ENCODE results near the gene HS3ST4. TPM values are rescaled to one million over a fixed set of nuclear protein-coding genes. Genes with fewer than 3 reads are reported as not detected.

HS3ST4 gene
- polyA plus RNA-seq, 4 donors: 0.04 to 0.35 TPM; not detected in 2

DNA sequence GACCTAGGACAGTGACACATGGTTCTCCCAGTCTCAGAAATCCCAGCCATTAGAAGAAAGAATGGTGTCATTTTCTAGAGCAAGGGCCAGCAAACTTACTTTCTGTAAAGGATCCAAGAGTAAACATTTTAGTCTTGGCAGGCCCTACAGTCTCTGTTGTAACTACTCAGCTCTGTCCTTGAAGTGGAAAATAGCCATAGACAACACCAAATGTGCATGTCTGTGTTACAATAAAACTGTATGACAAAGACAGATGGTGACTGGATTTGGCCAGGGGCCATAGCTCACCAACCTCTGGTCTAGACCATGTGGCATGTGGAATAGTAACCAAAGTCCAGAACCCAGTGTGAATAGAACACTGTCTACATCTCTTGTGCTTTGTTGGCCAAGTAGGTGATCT lies 286.5 kb downstream of the HS3ST4 start:
- Histone ChIP-seq H3K9me3 (ENCODE audit: control insufficient read depth in 2 of 2, insufficient read depth in 1 of 2, low read depth in 1 of 2, low read length in 1 of 2) (no peaks in the 10 kb centered on the region), H3K27me3 (ENCODE audit: control insufficient read depth in 3 of 3, insufficient read depth in 3 of 3, low read length in 3 of 3) (no peaks in the 10 kb centered on the region), H3K4me3 (ENCODE audit: low read depth in 1 of 3, low read length in 3 of 3) (no peak overlapping the region), H3K4me1 (ENCODE audit: control insufficient read depth in 3 of 3, insufficient read depth in 2 of 3, low read depth in 1 of 3, low read length in 2 of 3) (no peaks in the 10 kb centered on the region), H3K27ac (ENCODE audit: low read depth in 1 of 3, low read length in 2 of 3) (no peak overlapping the region), H3K36me3 (ENCODE audit: control insufficient read depth in 3 of 3, insufficient read depth in 2 of 3, low read depth in 1 of 3, low read length in 3 of 3) (no peaks in the 10 kb centered on the region)
- DNase-seq: no peak
- FAIRE-seq: no peak

DNA sequence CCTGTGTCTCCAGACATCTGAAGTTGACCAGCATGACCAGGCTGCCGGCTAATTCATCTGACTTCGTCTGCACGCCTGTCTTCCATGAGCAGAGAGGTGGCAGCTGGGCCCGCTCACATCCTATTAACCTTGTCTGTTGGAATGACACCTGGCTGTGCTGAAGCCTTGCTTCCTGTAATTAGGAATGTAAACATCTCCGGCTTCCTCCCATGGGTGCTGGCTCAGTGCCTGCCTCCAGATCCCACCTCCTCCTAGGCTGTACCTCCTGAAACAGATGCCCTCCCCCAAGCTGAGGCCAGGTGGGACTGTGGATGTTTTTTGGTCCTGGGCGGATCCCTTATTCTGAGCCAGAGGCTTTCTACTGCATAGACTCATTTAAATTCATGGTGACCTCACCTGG lies 296.3 kb downstream of the HS3ST4 start:
- H3K4me1 ChIP-seq (ENCODE audit: control insufficient read depth in 3 of 3, insufficient read depth in 2 of 3, low read depth in 1 of 3, low read length in 2 of 3): no peaks in the 10 kb centered on the region
- no peaks in the 10 kb centered on the region for H3K9me3 ChIP-seq (ENCODE audit: control insufficient read depth in 2 of 2, insufficient read depth in 1 of 2, low read depth in 1 of 2, low read length in 1 of 2)
- FAIRE-seq (no peak), DNase-seq (no peak)
- H3K27ac ChIP-seq (ENCODE audit: low read depth in 1 of 3, low read length in 2 of 3): no peak overlapping the region
- H3K4me3 ChIP-seq (ENCODE audit: low read depth in 1 of 3, low read length in 3 of 3): no peak overlapping the region
- H3K36me3 ChIP-seq (ENCODE audit: control insufficient read depth in 3 of 3, insufficient read depth in 2 of 3, low read depth in 1 of 3, low read length in 3 of 3): no peaks in the 10 kb centered on the region
- peaks cover 0 to 2% (median 0%) of the 10 kb centered on the region in 3 donors for H3K27me3 ChIP-seq (ENCODE audit: control insufficient read depth in 3 of 3, insufficient read depth in 3 of 3, low read length in 3 of 3)
- 47 to 56% (median 55%) methylated on average over 6 of the region's 6 CpGs for WGBS, 3 donors

DNA sequence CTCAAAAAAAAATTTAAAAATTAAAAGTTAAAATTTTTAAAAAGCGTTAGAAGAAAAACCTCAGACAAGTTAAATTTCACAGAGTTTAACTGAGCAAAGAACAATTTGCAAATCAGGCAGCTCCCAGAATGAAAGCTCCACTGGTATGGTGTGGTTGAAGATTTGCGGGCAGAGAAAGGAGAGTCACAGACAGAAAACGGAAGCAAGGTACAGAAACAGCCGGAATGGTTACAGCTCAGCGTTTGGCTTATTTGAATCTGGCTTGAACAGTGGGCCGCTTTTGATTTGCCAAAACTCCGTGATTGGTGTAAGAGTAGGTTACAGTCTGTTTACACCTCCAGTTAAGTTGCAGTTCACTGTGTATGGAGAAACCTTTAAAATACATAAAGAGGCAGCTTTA lies 297.1 kb downstream of the HS3ST4 start:
- WGBS, 3 donors: 77 to 84% (median 82%) methylated on average over 7 of the region's 7 CpGs
- H3K27ac ChIP-seq (ENCODE audit: low read depth in 1 of 3, low read length in 2 of 3): no peak overlapping the region
- no peaks in the 10 kb centered on the region for H3K36me3 ChIP-seq (ENCODE audit: control insufficient read depth in 3 of 3, insufficient read depth in 2 of 3, low read depth in 1 of 3, low read length in 3 of 3)
- H3K4me3 ChIP-seq (ENCODE audit: low read depth in 1 of 3, low read length in 3 of 3): no peak overlapping the region
- H3K27me3 ChIP-seq (ENCODE audit: control insufficient read depth in 3 of 3, insufficient read depth in 3 of 3, low read length in 3 of 3): peaks cover 0 to 2% (median 0%) of the 10 kb centered on the region in 3 donors
- no peaks in the 10 kb centered on the region for H3K4me1 ChIP-seq (ENCODE audit: control insufficient read depth in 3 of 3, insufficient read depth in 2 of 3, low read depth in 1 of 3, low read length in 2 of 3)
- no peak for FAIRE-seq
- H3K9me3 ChIP-seq (ENCODE audit: control insufficient read depth in 2 of 2, insufficient read depth in 1 of 2, low read depth in 1 of 2, low read length in 1 of 2): no peaks in the 10 kb centered on the region
- DNase-seq: no peak

DNA sequence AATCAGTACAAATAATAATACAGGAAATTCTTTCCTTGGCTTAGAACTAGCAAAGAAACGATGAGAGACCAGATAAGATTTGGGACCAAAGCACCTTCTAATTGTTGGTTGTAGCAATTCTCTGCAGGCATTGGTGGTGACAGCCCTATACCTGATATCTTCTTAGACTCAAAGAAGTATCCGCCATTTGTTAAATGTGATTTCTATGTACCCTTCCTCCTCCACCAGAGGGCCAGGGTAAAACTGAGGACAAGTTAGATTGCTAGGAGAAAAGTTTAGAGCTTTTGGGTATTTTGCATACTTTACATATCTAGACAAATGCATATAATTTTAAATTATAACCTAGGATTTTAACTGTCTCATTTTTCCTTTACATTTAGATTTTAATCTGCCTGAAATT lies 304.3 kb downstream of the HS3ST4 start:
- no peak overlapping the region for H3K27ac ChIP-seq (ENCODE audit: low read depth in 1 of 3, low read length in 2 of 3)
- no peaks in the 10 kb centered on the region for H3K9me3 ChIP-seq (ENCODE audit: control insufficient read depth in 2 of 2, insufficient read depth in 1 of 2, low read depth in 1 of 2, low read length in 1 of 2)
- H3K4me1 ChIP-seq (ENCODE audit: control insufficient read depth in 3 of 3, insufficient read depth in 2 of 3, low read depth in 1 of 3, low read length in 2 of 3): no peaks in the 10 kb centered on the region
- 67 to 83% (median 74%) methylated on average over 2 of the region's 2 CpGs for WGBS, 3 donors
- FAIRE-seq (no peak), DNase-seq (no peak)
- peaks cover 0 to 2% (median 0%) of the 10 kb centered on the region in 3 donors for H3K27me3 ChIP-seq (ENCODE audit: control insufficient read depth in 3 of 3, insufficient read depth in 3 of 3, low read length in 3 of 3)
- no peak overlapping the region for H3K4me3 ChIP-seq (ENCODE audit: low read depth in 1 of 3, low read length in 3 of 3)
- H3K36me3 ChIP-seq (ENCODE audit: control insufficient read depth in 3 of 3, insufficient read depth in 2 of 3, low read depth in 1 of 3, low read length in 3 of 3): no peaks in the 10 kb centered on the region

DNA sequence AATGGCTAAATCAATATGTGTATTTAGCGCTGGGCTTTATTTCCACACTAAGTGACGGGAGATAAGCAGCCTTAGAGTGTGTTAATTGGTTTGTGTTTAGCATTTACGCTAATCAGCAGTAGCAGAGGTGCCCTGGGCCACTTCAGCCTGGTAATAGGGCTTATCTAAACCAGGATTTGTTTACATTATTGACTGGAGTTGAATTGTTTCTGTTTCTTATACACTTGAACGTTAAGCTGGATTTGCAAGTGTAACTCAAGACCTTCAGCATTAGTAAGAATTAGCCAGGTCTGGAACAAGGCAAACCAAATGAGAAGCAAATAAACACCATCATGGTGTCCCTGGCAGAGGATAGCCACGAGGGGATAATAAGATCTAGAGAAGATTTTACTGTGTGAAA lies 313.6 kb downstream of the HS3ST4 start:
- no peak for FAIRE-seq
- WGBS, 3 donors: 13 to 35% (median 29%) methylated on average over 5 of the region's 5 CpGs
- no peaks in the 10 kb centered on the region for H3K27me3 ChIP-seq (ENCODE audit: control insufficient read depth in 3 of 3, insufficient read depth in 3 of 3, low read length in 3 of 3)

DNA sequence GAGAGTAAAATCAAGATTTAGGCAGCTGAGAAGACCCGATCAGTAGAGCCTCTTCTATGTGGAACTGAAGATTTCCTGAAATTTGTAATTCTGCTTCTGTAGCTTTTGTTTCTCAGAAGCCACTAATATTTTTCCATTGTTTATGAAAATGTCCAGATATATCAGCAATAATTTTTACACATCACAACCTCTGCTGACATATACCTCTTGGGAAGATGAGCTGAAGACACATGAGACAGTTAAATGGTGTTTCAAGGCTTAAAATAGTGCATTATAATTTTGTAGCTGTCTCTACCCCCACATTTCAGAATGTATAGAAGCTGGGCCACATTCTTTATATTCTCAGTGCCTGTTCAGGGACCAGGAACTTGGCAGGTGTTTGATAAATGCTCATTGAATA lies 320.6 kb downstream of the HS3ST4 start:
- H3K4me3 ChIP-seq (ENCODE audit: low read depth in 1 of 3, low read length in 3 of 3): no peak overlapping the region
- FAIRE-seq (no peak), DNase-seq (no peak)
- H3K36me3 ChIP-seq (ENCODE audit: control insufficient read depth in 3 of 3, insufficient read depth in 2 of 3, low read depth in 1 of 3, low read length in 3 of 3): no peaks in the 10 kb centered on the region
- H3K4me1 ChIP-seq (ENCODE audit: control insufficient read depth in 3 of 3, insufficient read depth in 2 of 3, low read depth in 1 of 3, low read length in 2 of 3): no peaks in the 10 kb centered on the region
- H3K9me3 ChIP-seq (ENCODE audit: control insufficient read depth in 2 of 2, insufficient read depth in 1 of 2, low read depth in 1 of 2, low read length in 1 of 2): no peaks in the 10 kb centered on the region
- WGBS, 3 donors: 76 to 82% (median 81%) methylated on average over 1 of the region's 1 CpG
- no peak overlapping the region for H3K27ac ChIP-seq (ENCODE audit: low read depth in 1 of 3, low read length in 2 of 3)
- no peaks in the 10 kb centered on the region for H3K27me3 ChIP-seq (ENCODE audit: control insufficient read depth in 3 of 3, insufficient read depth in 3 of 3, low read length in 3 of 3)

More for the DNA sequence above, 313.6 kb downstream of the HS3ST4 start:
- DNase-seq: no peak
- H3K4me3 ChIP-seq (ENCODE audit: low read depth in 1 of 3, low read length in 3 of 3): no peak overlapping the region
- no peak overlapping the region for H3K27ac ChIP-seq (ENCODE audit: low read depth in 1 of 3, low read length in 2 of 3)
- H3K4me1 ChIP-seq (ENCODE audit: control insufficient read depth in 3 of 3, insufficient read depth in 2 of 3, low read depth in 1 of 3, low read length in 2 of 3): no peaks in the 10 kb centered on the region
- H3K9me3 ChIP-seq (ENCODE audit: control insufficient read depth in 2 of 2, insufficient read depth in 1 of 2, low read depth in 1 of 2, low read length in 1 of 2): peaks cover 0 to 7% of the 10 kb centered on the region in 2 donors
- H3K36me3 ChIP-seq (ENCODE audit: control insufficient read depth in 3 of 3, insufficient read depth in 2 of 3, low read depth in 1 of 3, low read length in 3 of 3): no peaks in the 10 kb centered on the region

DNA sequence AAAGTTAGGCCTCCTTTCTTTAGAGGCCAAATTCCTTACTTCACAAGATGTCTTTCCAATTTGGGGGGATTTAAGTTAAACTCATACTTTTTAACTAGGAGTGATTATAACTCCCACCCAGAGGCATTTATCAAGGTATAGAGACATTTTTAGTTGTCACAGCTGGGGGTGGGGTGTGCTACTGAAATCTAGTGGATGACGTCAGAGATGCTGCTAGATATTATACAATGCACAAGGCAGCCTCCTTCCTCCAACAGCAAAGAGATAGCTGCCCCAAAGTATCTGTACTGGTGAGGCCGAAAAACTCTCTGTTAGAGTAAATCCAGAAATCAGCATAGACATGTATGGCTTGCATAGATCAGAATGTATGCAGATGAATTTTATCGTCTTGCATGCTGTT lies 324.0 kb downstream of the HS3ST4 start:
- H3K4me1 ChIP-seq (ENCODE audit: control insufficient read depth in 3 of 3, insufficient read depth in 2 of 3, low read depth in 1 of 3, low read length in 2 of 3): no peaks in the 10 kb centered on the region
- H3K36me3 ChIP-seq (ENCODE audit: control insufficient read depth in 3 of 3, insufficient read depth in 2 of 3, low read depth in 1 of 3, low read length in 3 of 3): no peaks in the 10 kb centered on the region
- no peak overlapping the region for H3K4me3 ChIP-seq (ENCODE audit: low read depth in 1 of 3, low read length in 3 of 3)
- no peak for DNase-seq
- FAIRE-seq: no peak
- no peaks in the 10 kb centered on the region for H3K9me3 ChIP-seq (ENCODE audit: control insufficient read depth in 2 of 2, insufficient read depth in 1 of 2, low read depth in 1 of 2, low read length in 1 of 2)
- H3K27me3 ChIP-seq (ENCODE audit: control insufficient read depth in 3 of 3, insufficient read depth in 3 of 3, low read length in 3 of 3): no peaks in the 10 kb centered on the region
- WGBS, 3 donors: 65 to 92% (median 83%) methylated on average over 3 of the region's 3 CpGs
- no peak overlapping the region for H3K27ac ChIP-seq (ENCODE audit: low read depth in 1 of 3, low read length in 2 of 3)

DNA sequence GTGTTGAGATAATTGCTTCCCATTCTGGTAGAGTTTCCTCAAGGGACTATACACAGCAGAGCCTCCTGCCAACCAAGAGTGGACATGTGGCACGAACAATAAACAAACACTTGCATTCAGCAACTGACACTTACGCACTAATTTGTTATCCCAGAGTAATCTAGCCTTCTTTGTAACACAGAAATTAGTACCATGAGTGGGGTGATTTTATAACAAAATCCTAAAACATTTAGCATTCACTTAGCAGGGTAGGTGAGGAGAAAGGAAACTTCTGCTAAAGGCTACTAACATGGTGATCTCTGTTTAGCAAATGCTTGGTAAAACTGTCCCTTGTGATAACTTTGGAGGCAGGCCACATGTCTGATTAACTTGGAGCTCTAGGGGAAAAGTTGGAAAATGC lies 325.2 kb downstream of the HS3ST4 start:
- Histone ChIP-seq H3K36me3 (ENCODE audit: control insufficient read depth in 3 of 3, insufficient read depth in 2 of 3, low read depth in 1 of 3, low read length in 3 of 3) (no peaks in the 10 kb centered on the region), H3K4me1 (ENCODE audit: control insufficient read depth in 3 of 3, insufficient read depth in 2 of 3, low read depth in 1 of 3, low read length in 2 of 3) (no peaks in the 10 kb centered on the region), H3K27ac (ENCODE audit: low read depth in 1 of 3, low read length in 2 of 3) (no peak overlapping the region), H3K4me3 (ENCODE audit: low read depth in 1 of 3, low read length in 3 of 3) (no peak overlapping the region), H3K27me3 (ENCODE audit: control insufficient read depth in 3 of 3, insufficient read depth in 3 of 3, low read length in 3 of 3) (no peaks in the 10 kb centered on the region), H3K9me3 (ENCODE audit: control insufficient read depth in 2 of 2, insufficient read depth in 1 of 2, low read depth in 1 of 2, low read length in 1 of 2) (no peaks in the 10 kb centered on the region)
- WGBS, 3 donors: 27 to 60% (median 57%) methylated on average over 2 of the region's 2 CpGs
- no peak for DNase-seq
- FAIRE-seq: no peak

DNA sequence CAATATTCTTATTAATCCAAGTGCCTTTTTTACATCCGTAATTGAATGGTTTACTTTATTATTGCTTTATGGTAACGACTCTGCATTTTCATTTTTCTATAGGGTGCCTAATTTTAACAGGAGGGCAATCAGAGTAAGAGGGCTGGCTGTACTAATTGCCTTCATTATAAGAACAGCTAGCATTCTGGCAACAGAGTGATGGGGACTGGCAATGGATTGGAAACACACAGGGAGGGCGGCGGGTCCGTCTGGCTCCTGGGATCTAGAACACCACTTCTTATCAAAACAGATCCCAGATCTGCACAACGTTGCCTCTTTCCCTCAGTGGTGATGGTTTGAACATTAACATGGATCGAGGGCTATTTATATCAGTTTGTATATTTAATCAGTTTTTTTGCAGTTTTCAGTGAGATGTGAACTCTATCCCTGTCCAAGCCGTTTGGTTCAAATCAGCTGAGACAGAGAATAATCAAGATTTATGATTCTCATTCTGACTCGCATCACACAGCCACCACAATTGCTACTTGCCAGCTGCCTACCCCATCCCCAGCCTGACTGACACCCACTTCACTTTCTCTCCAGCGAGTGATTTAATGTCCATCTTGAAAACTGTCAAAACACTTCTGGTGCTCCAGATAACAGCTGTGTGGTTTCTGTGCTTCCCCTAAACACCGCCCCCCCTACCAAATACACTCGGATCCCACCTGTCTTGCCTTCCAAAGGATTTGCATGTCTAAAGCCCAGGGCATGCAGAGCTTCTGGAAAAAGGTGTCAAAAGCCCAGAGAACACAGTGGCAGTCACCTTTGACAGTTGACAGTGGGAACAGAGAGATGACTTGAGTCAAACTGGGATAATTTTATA lies 327.9 kb downstream of the HS3ST4 start:
- DNase-seq (no peak), FAIRE-seq (no peak)
- Histone ChIP-seq H3K9me3 (ENCODE audit: control insufficient read depth in 2 of 2, insufficient read depth in 1 of 2, low read depth in 1 of 2, low read length in 1 of 2) (no peaks in the 10 kb centered on the region), H3K36me3 (ENCODE audit: control insufficient read depth in 3 of 3, insufficient read depth in 2 of 3, low read depth in 1 of 3, low read length in 3 of 3) (no peaks in the 10 kb centered on the region), H3K27me3 (ENCODE audit: control insufficient read depth in 3 of 3, insufficient read depth in 3 of 3, low read length in 3 of 3) (no peaks in the 10 kb centered on the region), H3K4me1 (ENCODE audit: control insufficient read depth in 3 of 3, insufficient read depth in 2 of 3, low read depth in 1 of 3, low read length in 2 of 3) (no peaks in the 10 kb centered on the region), H3K27ac (ENCODE audit: low read depth in 1 of 3, low read length in 2 of 3) (no peak overlapping the region), H3K4me3 (ENCODE audit: low read depth in 1 of 3, low read length in 3 of 3) (no peak overlapping the region)
- WGBS, 3 donors: 29 to 42% (median 38%) methylated on average over 12 of the region's 12 CpGs

All from small intestine (tissue), 7 donors.